ENCODE measurements around the gene KYNU.

The KYNU gene

DNA sequence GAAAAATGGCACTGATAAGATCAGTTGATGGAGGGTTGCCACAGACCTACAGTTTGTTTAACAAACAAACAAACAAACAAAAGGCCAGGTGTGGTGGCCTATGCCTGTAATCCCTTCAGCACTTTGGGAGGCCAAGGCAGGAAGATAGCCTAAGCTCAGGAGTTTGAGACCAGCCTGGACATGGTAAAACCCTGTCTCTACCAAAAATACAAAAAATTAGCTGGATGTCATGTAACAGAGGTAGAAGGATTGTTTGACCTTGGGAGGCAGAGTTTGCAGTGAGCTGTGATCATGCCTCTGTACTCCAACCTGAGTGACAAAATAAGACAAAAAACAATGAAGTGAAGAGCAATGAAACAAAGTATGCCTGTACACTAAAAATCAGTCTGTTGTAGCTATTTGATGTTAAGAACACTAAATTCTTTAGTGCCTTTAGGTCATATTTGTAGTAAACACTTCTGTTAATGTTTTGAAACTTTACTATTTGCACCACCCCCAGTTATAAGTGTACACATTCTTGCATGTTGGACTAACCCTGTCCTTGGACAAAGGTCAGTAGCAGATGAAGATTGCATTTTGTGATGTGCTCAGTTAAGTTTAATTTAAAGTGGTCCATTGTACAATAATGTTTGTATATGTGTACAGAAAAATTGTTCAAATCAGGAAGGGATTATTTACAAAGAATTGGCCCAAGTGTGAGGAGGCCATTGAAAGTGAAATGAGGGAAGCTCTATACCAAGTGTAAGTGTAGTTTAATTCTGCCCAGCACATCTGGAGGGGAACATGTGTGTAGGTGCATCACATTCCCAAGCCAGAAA lies 73.9 kb downstream of the KYNU start:
- H3K27ac ChIP-seq (ENCODE audit: low read depth, low read length), result no peak overlapping the region
- H3K27me3 ChIP-seq (ENCODE audit: control insufficient read depth in 1 of 2, insufficient read depth in 2 of 2, low read length in 2 of 2), result no peaks in the 10 kb centered on the region
- no peaks in the 10 kb centered on the region for H3K36me3 ChIP-seq (ENCODE audit: control insufficient read depth in 1 of 2, insufficient read depth in 2 of 2, low read length in 2 of 2)
- H3K4me1 ChIP-seq (ENCODE audit: control insufficient read depth in 1 of 2, insufficient read depth in 2 of 2, low read length in 2 of 2), result no peaks in the 10 kb centered on the region
- no peaks in the 10 kb centered on the region for H3K9me3 ChIP-seq (ENCODE audit: control insufficient read depth in 1 of 2, low read length in 2 of 2)
- no peak overlapping the region for H3K9ac ChIP-seq (ENCODE audit: low read depth in 1 of 2, low read length in 2 of 2)
- no peak overlapping the region for H3K4me3 ChIP-seq (ENCODE audit: low read depth in 1 of 2, low read length in 2 of 2)

DNA sequence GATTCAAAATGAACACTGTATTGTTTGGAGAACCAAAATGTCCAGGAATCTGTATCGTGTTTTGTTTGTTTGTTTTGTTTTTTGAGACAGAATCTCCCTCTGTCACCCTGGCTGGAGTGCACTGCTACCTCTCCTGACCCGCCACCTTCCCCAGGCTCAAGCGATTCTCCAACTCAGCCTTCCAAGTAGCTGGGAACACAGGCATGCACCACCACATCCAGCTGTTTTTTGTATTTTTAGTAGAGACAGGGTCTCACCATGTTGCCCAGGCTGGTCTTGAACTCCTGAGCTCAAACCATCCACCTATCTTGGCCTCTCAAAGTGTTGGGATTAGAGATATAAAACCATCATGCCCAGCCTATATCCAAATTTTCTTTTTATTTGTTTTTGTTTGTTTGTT lies 74.6 kb downstream of the KYNU start:
- Histone ChIP-seq H3K27me3 (ENCODE audit: control insufficient read depth in 1 of 2, insufficient read depth in 2 of 2, low read length in 2 of 2) (no peaks in the 10 kb centered on the region), H3K27ac (ENCODE audit: low read depth, low read length) (no peak overlapping the region), H3K9me3 (ENCODE audit: control insufficient read depth in 1 of 2, low read length in 2 of 2) (no peaks in the 10 kb centered on the region), H3K9ac (ENCODE audit: low read depth in 1 of 2, low read length in 2 of 2) (no peak overlapping the region), H3K4me1 (ENCODE audit: control insufficient read depth in 1 of 2, insufficient read depth in 2 of 2, low read length in 2 of 2) (no peaks in the 10 kb centered on the region), H3K36me3 (ENCODE audit: control insufficient read depth in 1 of 2, insufficient read depth in 2 of 2, low read length in 2 of 2) (no peaks in the 10 kb centered on the region), H3K4me3 (ENCODE audit: low read depth in 1 of 2, low read length in 2 of 2) (no peak overlapping the region)

GRCh38 chr2:142952793-142953494 lies 75.5 kb downstream of the KYNU start:
- no peak overlapping the region for H3K4me3 ChIP-seq (ENCODE audit: low read depth in 1 of 2, low read length in 2 of 2)
- H3K27me3 ChIP-seq (ENCODE audit: control insufficient read depth in 1 of 2, insufficient read depth in 2 of 2, low read length in 2 of 2), result no peaks in the 10 kb centered on the region
- no peaks in the 10 kb centered on the region for H3K9me3 ChIP-seq (ENCODE audit: control insufficient read depth in 1 of 2, low read length in 2 of 2)
- H3K36me3 ChIP-seq (ENCODE audit: control insufficient read depth in 1 of 2, insufficient read depth in 2 of 2, low read length in 2 of 2), result no peaks in the 10 kb centered on the region
- no peaks in the 10 kb centered on the region for H3K4me1 ChIP-seq (ENCODE audit: control insufficient read depth in 1 of 2, insufficient read depth in 2 of 2, low read length in 2 of 2)
- H3K27ac ChIP-seq (ENCODE audit: low read depth, low read length), result no peak overlapping the region
- H3K9ac ChIP-seq (ENCODE audit: low read depth in 1 of 2, low read length in 2 of 2), result no peak overlapping the region

DNA sequence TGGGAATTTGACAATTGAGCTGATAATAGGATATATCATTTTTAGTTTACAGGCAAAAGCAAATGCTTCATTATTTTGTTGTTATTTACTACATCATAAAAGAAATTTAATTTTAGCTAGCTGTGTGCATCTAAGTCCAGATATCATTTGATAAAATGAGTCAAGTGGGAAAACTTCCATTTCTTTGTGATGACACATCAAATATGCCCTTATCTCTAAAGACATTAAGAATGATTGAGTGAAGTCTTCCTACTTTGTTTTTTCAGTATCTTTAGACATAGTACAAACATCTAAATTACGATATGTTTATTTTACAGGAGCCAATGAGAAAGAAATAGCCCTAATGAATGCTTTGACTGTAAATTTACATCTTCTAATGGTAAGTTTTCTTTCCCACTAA lies 77.0 kb downstream of the KYNU start:
- Histone ChIP-seq H3K4me3 (ENCODE audit: low read depth in 1 of 2, low read length in 2 of 2) (no peak overlapping the region), H3K9ac (ENCODE audit: low read depth in 1 of 2, low read length in 2 of 2) (no peak overlapping the region), H3K4me1 (ENCODE audit: control insufficient read depth in 1 of 2, insufficient read depth in 2 of 2, low read length in 2 of 2) (no peaks in the 10 kb centered on the region), H3K36me3 (ENCODE audit: control insufficient read depth in 1 of 2, insufficient read depth in 2 of 2, low read length in 2 of 2) (no peaks in the 10 kb centered on the region), H3K9me3 (ENCODE audit: control insufficient read depth in 1 of 2, low read length in 2 of 2) (no peaks in the 10 kb centered on the region), H3K27ac (ENCODE audit: low read depth, low read length) (no peak overlapping the region), H3K27me3 (ENCODE audit: control insufficient read depth in 1 of 2, insufficient read depth in 2 of 2, low read length in 2 of 2) (no peaks in the 10 kb centered on the region)

- Histone ChIP-seq H3K9me3 (ENCODE audit: control insufficient read depth in 1 of 2, low read length in 2 of 2) (no peaks in the 10 kb centered on the region), H3K27ac (ENCODE audit: low read depth, low read length) (no peak overlapping the region), H3K27me3 (ENCODE audit: control insufficient read depth in 1 of 2, insufficient read depth in 2 of 2, low read length in 2 of 2) (no peaks in the 10 kb centered on the region), H3K4me1 (ENCODE audit: control insufficient read depth in 1 of 2, insufficient read depth in 2 of 2, low read length in 2 of 2) (no peaks in the 10 kb centered on the region), H3K36me3 (ENCODE audit: control insufficient read depth in 1 of 2, insufficient read depth in 2 of 2, low read length in 2 of 2) (no peaks in the 10 kb centered on the region), H3K4me3 (ENCODE audit: low read depth in 1 of 2, low read length in 2 of 2) (no peak overlapping the region), H3K9ac (ENCODE audit: low read depth in 1 of 2, low read length in 2 of 2) (no peak overlapping the region)
These were observed 79.7 kb downstream of the KYNU start for GRCh38 chr2:142957144-142957543.

DNA sequence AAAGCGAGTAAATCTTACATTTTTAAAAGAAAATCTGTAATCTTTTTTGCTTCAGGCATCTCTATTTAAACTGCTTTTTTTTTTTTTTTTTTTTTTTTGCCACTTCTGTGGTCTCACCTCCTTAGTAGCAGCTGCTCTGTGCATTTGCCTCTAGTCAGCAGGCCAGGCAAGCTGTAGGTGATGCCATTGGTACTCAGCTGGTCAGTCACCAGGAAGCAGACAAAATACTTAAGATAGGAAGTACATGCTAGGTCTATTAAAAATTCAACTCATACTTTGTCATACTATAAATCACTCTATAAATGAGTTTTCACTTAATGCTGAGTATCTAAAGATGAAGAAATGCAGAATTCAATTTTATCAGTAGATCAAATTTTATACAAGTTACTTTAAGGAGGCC lies 83.7 kb downstream of the KYNU start:
- Histone ChIP-seq H3K27ac (ENCODE audit: low read depth, low read length) (no peak overlapping the region), H3K27me3 (ENCODE audit: control insufficient read depth in 1 of 2, insufficient read depth in 2 of 2, low read length in 2 of 2) (no peaks in the 10 kb centered on the region), H3K9me3 (ENCODE audit: control insufficient read depth in 1 of 2, low read length in 2 of 2) (no peaks in the 10 kb centered on the region), H3K36me3 (ENCODE audit: control insufficient read depth in 1 of 2, insufficient read depth in 2 of 2, low read length in 2 of 2) (no peaks in the 10 kb centered on the region), H3K9ac (ENCODE audit: low read depth in 1 of 2, low read length in 2 of 2) (no peak overlapping the region), H3K4me3 (ENCODE audit: low read depth in 1 of 2, low read length in 2 of 2) (no peak overlapping the region), H3K4me1 (ENCODE audit: control insufficient read depth in 1 of 2, insufficient read depth in 2 of 2, low read length in 2 of 2) (no peaks in the 10 kb centered on the region)

DNA sequence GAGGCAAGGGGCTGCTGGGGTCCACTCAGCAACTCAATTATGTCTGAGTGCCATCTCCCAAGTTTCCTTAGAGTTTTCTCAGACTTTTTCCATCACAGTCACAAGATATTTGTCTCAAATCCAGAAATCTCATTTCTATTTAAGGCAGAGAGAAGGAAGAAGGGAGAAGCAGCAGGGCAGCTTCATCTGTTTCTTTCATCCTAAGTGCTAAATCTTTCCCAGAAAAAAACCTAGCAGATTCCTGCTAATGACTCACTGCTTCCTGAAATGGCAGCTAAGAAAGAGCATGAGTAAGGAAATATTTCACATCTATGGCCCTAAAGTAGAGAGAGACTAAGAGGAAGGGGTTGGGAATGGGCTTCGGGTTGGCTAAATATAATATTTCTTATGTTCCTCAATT lies 88.0 kb downstream of the KYNU start:
- no peaks in the 10 kb centered on the region for H3K36me3 ChIP-seq (ENCODE audit: control insufficient read depth in 1 of 2, insufficient read depth in 2 of 2, low read length in 2 of 2)
- no peaks in the 10 kb centered on the region for H3K27me3 ChIP-seq (ENCODE audit: control insufficient read depth in 1 of 2, insufficient read depth in 2 of 2, low read length in 2 of 2)
- no peaks in the 10 kb centered on the region for H3K4me1 ChIP-seq (ENCODE audit: control insufficient read depth in 1 of 2, insufficient read depth in 2 of 2, low read length in 2 of 2)
- no peak overlapping the region for H3K9ac ChIP-seq (ENCODE audit: low read depth in 1 of 2, low read length in 2 of 2)
- H3K27ac ChIP-seq (ENCODE audit: low read depth, low read length), result no peak overlapping the region
- H3K9me3 ChIP-seq (ENCODE audit: control insufficient read depth in 1 of 2, low read length in 2 of 2), result no peaks in the 10 kb centered on the region
- no peak overlapping the region for H3K4me3 ChIP-seq (ENCODE audit: low read depth in 1 of 2, low read length in 2 of 2)

- H3K27ac ChIP-seq (ENCODE audit: low read depth, low read length), result no peak overlapping the region
- no peak overlapping the region for H3K4me3 ChIP-seq (ENCODE audit: low read depth in 1 of 2, low read length in 2 of 2)
- H3K9me3 ChIP-seq (ENCODE audit: control insufficient read depth in 1 of 2, low read length in 2 of 2), result no peaks in the 10 kb centered on the region
- H3K4me1 ChIP-seq (ENCODE audit: control insufficient read depth in 1 of 2, insufficient read depth in 2 of 2, low read length in 2 of 2), result no peaks in the 10 kb centered on the region
- H3K9ac ChIP-seq (ENCODE audit: low read depth in 1 of 2, low read length in 2 of 2), result no peak overlapping the region
- no peaks in the 10 kb centered on the region for H3K27me3 ChIP-seq (ENCODE audit: control insufficient read depth in 1 of 2, insufficient read depth in 2 of 2, low read length in 2 of 2)
- no peaks in the 10 kb centered on the region for H3K36me3 ChIP-seq (ENCODE audit: control insufficient read depth in 1 of 2, insufficient read depth in 2 of 2, low read length in 2 of 2)
These were observed 88.8 kb downstream of the KYNU start for GRCh38 chr2:142966284-142966683.

GRCh38 chr2:142967060-142967459 lies 89.6 kb downstream of the KYNU start:
- no peaks in the 10 kb centered on the region for H3K36me3 ChIP-seq (ENCODE audit: control insufficient read depth in 1 of 2, insufficient read depth in 2 of 2, low read length in 2 of 2)
- no peak overlapping the region for H3K9ac ChIP-seq (ENCODE audit: low read depth in 1 of 2, low read length in 2 of 2)
- no peaks in the 10 kb centered on the region for H3K4me1 ChIP-seq (ENCODE audit: control insufficient read depth in 1 of 2, insufficient read depth in 2 of 2, low read length in 2 of 2)
- no peak overlapping the region for H3K27ac ChIP-seq (ENCODE audit: low read depth, low read length)
- H3K4me3 ChIP-seq (ENCODE audit: low read depth in 1 of 2, low read length in 2 of 2), result no peak overlapping the region
- no peaks in the 10 kb centered on the region for H3K27me3 ChIP-seq (ENCODE audit: control insufficient read depth in 1 of 2, insufficient read depth in 2 of 2, low read length in 2 of 2)
- no peaks in the 10 kb centered on the region for H3K9me3 ChIP-seq (ENCODE audit: control insufficient read depth in 1 of 2, low read length in 2 of 2)

GRCh38 chr2:142973160-142973821 lies 95.8 kb downstream of the KYNU start:
- Histone ChIP-seq H3K36me3 (ENCODE audit: control insufficient read depth in 1 of 2, insufficient read depth in 2 of 2, low read length in 2 of 2) (no peaks in the 10 kb centered on the region), H3K27me3 (ENCODE audit: control insufficient read depth in 1 of 2, insufficient read depth in 2 of 2, low read length in 2 of 2) (no peaks in the 10 kb centered on the region), H3K4me3 (ENCODE audit: low read depth in 1 of 2, low read length in 2 of 2) (no peak overlapping the region), H3K9me3 (ENCODE audit: control insufficient read depth in 1 of 2, low read length in 2 of 2) (no peaks in the 10 kb centered on the region), H3K9ac (ENCODE audit: low read depth in 1 of 2, low read length in 2 of 2) (no peak overlapping the region), H3K27ac (ENCODE audit: low read depth, low read length) (no peak overlapping the region), H3K4me1 (ENCODE audit: control insufficient read depth in 1 of 2, insufficient read depth in 2 of 2, low read length in 2 of 2) (no peaks in the 10 kb centered on the region)

Measured in duodenal mucosa (tissue), 2 donors.